ENCODE results near the gene VWA1.

GRCh38 chr1:1460540-1461130 lies 25.1 kb downstream of the VWA1 start:
- TF ChIP-seq POLR2AphosphoS5 (IDR thresholded peaks at IDR 0.05; ENCODE audit: low read depth, low read length) (no peak), TCF7L2 (IDR thresholded peaks at IDR 0.05; ENCODE audit: low read depth, low read length) (no peak), SIN3A (IDR thresholded peaks at IDR 0.05; ENCODE audit: borderline replicate concordance, insufficient read depth, low read depth, low read length) (no peak)
- TF ChIP-seq, protein P1, sequence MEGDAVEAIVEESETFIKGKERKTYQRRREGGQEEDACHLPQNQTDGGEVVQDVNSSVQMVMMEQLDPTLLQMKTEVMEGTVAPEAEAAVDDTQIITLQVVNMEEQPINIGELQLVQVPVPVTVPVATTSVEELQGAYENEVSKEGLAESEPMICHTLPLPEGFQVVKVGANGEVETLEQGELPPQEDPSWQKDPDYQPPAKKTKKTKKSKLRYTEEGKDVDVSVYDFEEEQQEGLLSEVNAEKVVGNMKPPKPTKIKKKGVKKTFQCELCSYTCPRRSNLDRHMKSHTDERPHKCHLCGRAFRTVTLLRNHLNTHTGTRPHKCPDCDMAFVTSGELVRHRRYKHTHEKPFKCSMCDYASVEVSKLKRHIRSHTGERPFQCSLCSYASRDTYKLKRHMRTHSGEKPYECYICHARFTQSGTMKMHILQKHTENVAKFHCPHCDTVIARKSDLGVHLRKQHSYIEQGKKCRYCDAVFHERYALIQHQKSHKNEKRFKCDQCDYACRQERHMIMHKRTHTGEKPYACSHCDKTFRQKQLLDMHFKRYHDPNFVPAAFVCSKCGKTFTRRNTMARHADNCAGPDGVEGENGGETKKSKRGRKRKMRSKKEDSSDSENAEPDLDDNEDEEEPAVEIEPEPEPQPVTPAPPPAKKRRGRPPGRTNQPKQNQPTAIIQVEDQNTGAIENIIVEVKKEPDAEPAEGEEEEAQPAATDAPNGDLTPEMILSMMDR (IDR thresholded peaks at IDR 0.05) = no peak
- TF ChIP-seq, protein P2, sequence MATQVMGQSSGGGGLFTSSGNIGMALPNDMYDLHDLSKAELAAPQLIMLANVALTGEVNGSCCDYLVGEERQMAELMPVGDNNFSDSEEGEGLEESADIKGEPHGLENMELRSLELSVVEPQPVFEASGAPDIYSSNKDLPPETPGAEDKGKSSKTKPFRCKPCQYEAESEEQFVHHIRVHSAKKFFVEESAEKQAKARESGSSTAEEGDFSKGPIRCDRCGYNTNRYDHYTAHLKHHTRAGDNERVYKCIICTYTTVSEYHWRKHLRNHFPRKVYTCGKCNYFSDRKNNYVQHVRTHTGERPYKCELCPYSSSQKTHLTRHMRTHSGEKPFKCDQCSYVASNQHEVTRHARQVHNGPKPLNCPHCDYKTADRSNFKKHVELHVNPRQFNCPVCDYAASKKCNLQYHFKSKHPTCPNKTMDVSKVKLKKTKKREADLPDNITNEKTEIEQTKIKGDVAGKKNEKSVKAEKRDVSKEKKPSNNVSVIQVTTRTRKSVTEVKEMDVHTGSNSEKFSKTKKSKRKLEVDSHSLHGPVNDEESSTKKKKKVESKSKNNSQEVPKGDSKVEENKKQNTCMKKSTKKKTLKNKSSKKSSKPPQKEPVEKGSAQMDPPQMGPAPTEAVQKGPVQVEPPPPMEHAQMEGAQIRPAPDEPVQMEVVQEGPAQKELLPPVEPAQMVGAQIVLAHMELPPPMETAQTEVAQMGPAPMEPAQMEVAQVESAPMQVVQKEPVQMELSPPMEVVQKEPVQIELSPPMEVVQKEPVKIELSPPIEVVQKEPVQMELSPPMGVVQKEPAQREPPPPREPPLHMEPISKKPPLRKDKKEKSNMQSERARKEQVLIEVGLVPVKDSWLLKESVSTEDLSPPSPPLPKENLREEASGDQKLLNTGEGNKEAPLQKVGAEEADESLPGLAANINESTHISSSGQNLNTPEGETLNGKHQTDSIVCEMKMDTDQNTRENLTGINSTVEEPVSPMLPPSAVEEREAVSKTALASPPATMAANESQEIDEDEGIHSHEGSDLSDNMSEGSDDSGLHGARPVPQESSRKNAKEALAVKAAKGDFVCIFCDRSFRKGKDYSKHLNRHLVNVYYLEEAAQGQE (IDR thresholded peaks at IDR 0.05; ENCODE audit: insufficient read depth in 1 of 2, low read depth in 2 of 2, low read length in 1 of 2) = no peak
